CD1c-positive myeloid dendritic cell (primary cell): ENCODE measurements around the gene PBX4.

ENCODE experiments used
- DNase-seq: peaks from one replicate; pipeline ENCODE4 v3.0.0-alpha.2; 2016; ENCODE audit errors: extremely low spot score

PBX4 gene

GRCh38 chr19:19540064-19540714 is 78.3 kb downstream of the PBX4 start:
- DNase-seq: peak; percentile 79

GRCh38 chr19:19539698-19540063 is 78.8 kb downstream of the PBX4 start:
- DNase-seq: no peak

GRCh38 chr19:19538785-19539166 is 79.7 kb downstream of the PBX4 start:
- DNase-seq: no peak

GRCh38 chr19:19538061-19538784 is 80.3 kb downstream of the PBX4 start, which contains the start of gene CILP2:
CILP2 (plus strand) TSS chr19:19538265; CDS start chr19:19538350, 85 bp downstream.
- DNase-seq: peak; percentile 12

GRCh38 chr19:19537075-19538048 is 81.1 kb downstream of the PBX4 start:
- DNase-seq: peak; percentile 3

- no peak for DNase-seq
Measured at GRCh38 chr19:19535311-19536191, 82.9 kb downstream of the PBX4 start.

GRCh38 chr19:19534556-19535265 is 83.8 kb downstream of the PBX4 start:
- DNase-seq: no peak

GRCh38 chr19:19533841-19534240 is 84.6 kb downstream of the PBX4 start:
- DNase-seq: no peak

- DNase-seq: no peak
Measured at GRCh38 chr19:19532806-19533701, 85.4 kb downstream of the PBX4 start.

GRCh38 chr19:19531951-19532805 is 86.3 kb downstream of the PBX4 start:
- peak; percentile 91 for DNase-seq

- DNase-seq: no peak
Measured at GRCh38 chr19:19530889-19531288, 87.6 kb downstream of the PBX4 start.

GRCh38 chr19:19530423-19530804 is 88.1 kb downstream of the PBX4 start:
- DNase-seq: peak; percentile 10

- no peak for DNase-seq
Measured at GRCh38 chr19:19529783-19530422, 88.6 kb downstream of the PBX4 start.

- no peak for DNase-seq
Measured at GRCh38 chr19:19528721-19529490, 89.6 kb downstream of the PBX4 start, which contains the start of gene YJEFN3. YJEFN3 (plus strand) TSS chr19:19528911; CDS start chr19:19528933, 22 bp downstream.

GRCh38 chr19:19527674-19528625 is 90.5 kb downstream of the PBX4 start:
- no peak for DNase-seq

- no peak for DNase-seq
Measured at GRCh38 chr19:19527371-19527656, 91.2 kb downstream of the PBX4 start.
